Gastrocnemius medialis (tissue), 4 donors: ENCODE data around the gene ATP9A. TPM values are rescaled to one million over a fixed set of nuclear protein-coding genes. Genes with fewer than 3 reads are reported as not detected.

Source experiments
- ATAC-seq, 2 donors: fragments of 150-250 bp; one replicate each; pipeline ENCODE4 v1.9.1; 2016
- DNase-seq, 2 donors: peaks; one replicate each; pipeline ENCODE4 v3.0.0-alpha.2; 2019
- H3K27ac ChIP-seq, 4 donors: fragments of 200-600 bp; sonication (generic); 1 replicate in 1 of 4; 2 replicates in 3 of 4; pipeline ENCODE4 v1.5.1; 2016 to 2018; ENCODE audit warnings: mild to moderate bottlenecking in 2 of 4, moderate library complexity in 1 of 4
- H3K27me3 ChIP-seq, 3 donors: fragments of 200-600 bp; sonication (generic) in 2 of 3; 1 replicate in 1 of 3; 2 replicates in 2 of 3; pipeline versions ENCODE4 v1.5.1 to v1.6.0; 2016 to 2019; ENCODE audit warnings: mild to moderate bottlenecking in 1 of 3, moderate library complexity in 1 of 3
- H3K36me3 ChIP-seq, 2 donors: fragments of 200-600 bp; sonication (generic) in 1 of 2; one replicate each; pipeline ENCODE4 v1.5.1; 2017 to 2018
- H3K4me1 ChIP-seq, 2 donors: fragments of 200-600 bp; sonication (generic) in 1 of 2; one replicate each; pipeline ENCODE4 v1.5.1; 2016 to 2017; ENCODE audit warnings: mild to moderate bottlenecking in 2 of 2
- H3K4me3 ChIP-seq, 4 donors: fragments of 200-600 bp; sonication (generic) in 3 of 4; 1 replicate in 1 of 4; 2 replicates in 3 of 4; pipeline ENCODE4 v1.5.1; 2016 to 2019; ENCODE audit warnings: mild to moderate bottlenecking in 2 of 4
- H3K9me3 ChIP-seq, 3 donors: fragments of 200-600 bp; sonication (generic) in 2 of 3; 1 replicate in 1 of 3; 2 replicates in 2 of 3; pipeline ENCODE4 v1.5.1; 2016 to 2019
- CTCF ChIP-seq, 5 experiments: fragments of 450-650 bp in 3 of 5; fragments of 200-600 bp in 2 of 5; sonication (generic) in 2 of 5; IDR thresholded peaks in 4 of 5; conservative IDR thresholded peaks in 1 of 5; 1 replicate in 4 of 5; 2 replicates in 1 of 5; pipeline ENCODE4 v1.5.1; 2016 to 2019; ENCODE audit warnings: antibody characterized with exemption in 5 of 5, mild to moderate bottlenecking in 3 of 5, moderate library complexity in 3 of 5
- POLR2A ChIP-seq, 2 donors: fragments of 450-650 bp; IDR thresholded peaks; one replicate each; pipeline ENCODE4 v1.6.1; 2017; ENCODE audit warnings: antibody characterized with exemption in 2 of 2, mild to moderate bottlenecking in 2 of 2, moderate library complexity in 2 of 2
- in situ Hi-C, 4 donors: fragments of 200-750 bp; cut with MboI; loops; one replicate each; pipeline versions ENCODE4 v1.15.0 to v1.8.0; 2017; ENCODE audit warnings: low sequenced_read_pairs in 4 of 4
- intact Hi-C: fragments of 100-400 bp; cut with DNase I; formaldehyde crosslinking; loops from one replicate; pipeline ENCODE4 v1.15.1; 2023; ENCODE audit warnings: low total_unique reads
- total RNA-seq, 4 donors: library from RNA; depleted of rRNA; stranded (reverse); fragments of >200 nt; gene quantifications; one replicate each; pipeline versions ENCODE4 v1.1.0 to v1.2.3, GENCODE V29; 2016

ATP9A gene
- total RNA-seq, 4 donors from 2014 or later = 11.8 to 34.8 (median 20.8) TPM

- no peak for DNase-seq
- intact Hi-C loops (loop anchor here (10.0 kb wide), 1 partner anchor 444 kb away; no protein-coding TSS in a partner anchor), in situ Hi-C loops (loop anchor here in 1 of 4 donors (25.0 kb wide), 1 partner anchor 653 kb away; no protein-coding TSS in a partner anchor)
- ATAC-seq = peak in 1 of 2 donors; percentile 18
- TF ChIP-seq POLR2A (IDR thresholded peaks at IDR 0.05) = no peak
- TF ChIP-seq CTCF (IDR thresholded peaks at IDR 0.05 in 4 of 5, conservative IDR thresholded peaks at IDR 0.05 in 1 of 5) = no peak
- no peaks in the 10 kb centered on the region for H3K27me3 ChIP-seq
- no peaks in the 10 kb centered on the region for H3K9me3 ChIP-seq
- H3K27ac ChIP-seq = no peak overlapping the region
- no peaks in the 10 kb centered on the region for H3K36me3 ChIP-seq
- H3K4me1 ChIP-seq = no peaks in the 10 kb centered on the region
- no peak overlapping the region for H3K4me3 ChIP-seq
Observed at GRCh38 chr20:51640743-51641142, 127.4 kb downstream of the ATP9A start.

- in situ Hi-C loops = loop anchor here in 1 of 4 donors (25.0 kb wide), 1 partner anchor 652 kb away; no protein-coding TSS in a partner anchor
- no peak overlapping the region for H3K27ac ChIP-seq
- no peaks in the 10 kb centered on the region for H3K9me3 ChIP-seq
- no peak overlapping the region for H3K4me3 ChIP-seq
- intact Hi-C loops = loop anchor here (5.0 kb wide), 1 partner anchor 513 kb away; no protein-coding TSS in a partner anchor
- H3K27me3 ChIP-seq = no peaks in the 10 kb centered on the region
- DNase-seq = peak; percentile 7 to 39
- H3K4me1 ChIP-seq = peaks cover 0 to under 1% of the 10 kb centered on the region in 2 donors
- ATAC-seq = peak; percentile 45 to 55
- TF ChIP-seq POLR2A (IDR thresholded peaks at IDR 0.05) (no peak), CTCF (IDR thresholded peaks at IDR 0.05 in 4 of 5, conservative IDR thresholded peaks at IDR 0.05 in 1 of 5) (peak; percentile 52 to 75 (median 68))
- H3K36me3 ChIP-seq = no peaks in the 10 kb centered on the region
Observed at GRCh38 chr20:51639206-51639832, 128.9 kb downstream of the ATP9A start.

DNA sequence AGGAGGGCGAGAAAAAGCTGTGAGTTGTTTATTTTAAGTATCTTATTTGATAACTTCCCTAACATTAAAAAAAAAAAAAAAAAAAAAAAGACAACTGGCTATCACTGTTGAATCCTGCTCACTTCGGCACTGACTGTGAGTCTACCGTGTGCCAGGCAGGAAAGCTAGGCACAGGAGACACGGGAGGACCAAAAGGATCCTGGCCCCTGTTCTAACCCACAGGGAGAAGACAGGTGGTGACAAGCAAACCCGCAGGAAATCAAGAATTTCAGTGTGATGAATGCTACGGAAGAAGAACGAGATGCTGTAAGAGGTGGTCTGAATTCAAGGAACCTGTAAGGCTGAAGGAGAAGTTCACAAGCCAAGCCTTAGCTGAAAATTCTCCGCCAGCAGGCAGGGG is 130.9 kb downstream of the ATP9A start:
- H3K36me3 ChIP-seq = no peaks in the 10 kb centered on the region
- in situ Hi-C loops (loop anchor here in 1 of 4 donors (25.0 kb wide), 1 partner anchor 650 kb away; no protein-coding TSS in a partner anchor), intact Hi-C loops (loop anchor here (5.0 kb wide), 1 partner anchor 515 kb away; no protein-coding TSS in a partner anchor)
- TF ChIP-seq CTCF (IDR thresholded peaks at IDR 0.05 in 4 of 5, conservative IDR thresholded peaks at IDR 0.05 in 1 of 5) = no peak
- no peaks in the 10 kb centered on the region for H3K27me3 ChIP-seq
- DNase-seq = no peak
- no peak overlapping the region for H3K27ac ChIP-seq
- no peak for ATAC-seq
- peaks cover 0 to 16% of the 10 kb centered on the region in 2 donors for H3K4me1 ChIP-seq
- H3K4me3 ChIP-seq = no peak overlapping the region
- no peaks in the 10 kb centered on the region for H3K9me3 ChIP-seq

DNA sequence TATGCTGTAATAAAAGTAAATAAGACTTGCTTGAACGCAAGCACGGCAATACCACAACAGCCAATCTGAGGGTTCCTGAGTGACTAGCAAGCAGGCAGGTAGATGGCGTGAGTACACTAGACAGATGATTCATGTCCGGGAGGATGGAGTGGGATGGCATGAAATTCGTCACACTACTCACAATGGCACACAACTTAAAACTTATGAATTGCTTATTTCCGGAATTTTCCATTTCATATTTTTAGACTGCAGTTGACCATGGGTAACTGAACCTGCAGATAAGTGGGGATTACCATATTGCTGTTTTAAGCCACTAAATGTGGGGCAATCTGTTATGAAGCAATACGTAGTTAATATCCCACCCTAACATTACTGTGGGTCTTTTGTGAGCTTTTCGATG is 132.1 kb downstream of the ATP9A start:
- in situ Hi-C loops (loop anchor here in 1 of 4 donors (25.0 kb wide), 1 partner anchor 649 kb away; no protein-coding TSS in a partner anchor), intact Hi-C loops (loop anchor here (5.0 kb wide), 1 partner anchor 516 kb away; no protein-coding TSS in a partner anchor)
- Histone ChIP-seq H3K36me3 (no peaks in the 10 kb centered on the region), H3K27ac (no peak overlapping the region), H3K4me3 (no peak overlapping the region), H3K4me1 (peaks cover 0 to 16% of the 10 kb centered on the region in 2 donors), H3K9me3 (no peaks in the 10 kb centered on the region), H3K27me3 (no peaks in the 10 kb centered on the region)
- TF ChIP-seq CTCF (IDR thresholded peaks at IDR 0.05 in 4 of 5, conservative IDR thresholded peaks at IDR 0.05 in 1 of 5) (no peak), POLR2A (IDR thresholded peaks at IDR 0.05) (no peak)
- ATAC-seq = no peak
- DNase-seq = no peak
